A549 (cell line): ENCODE data around the gene KCNMA1.

Experiments used
- CHD4 ChIP-seq: fragments of 200-600 bp; sonication (generic); IDR thresholded peaks from 2 replicates; pipeline ENCODE4 v1.6.1; 2016; ENCODE audit warnings: antibody characterized with exemption, mild to moderate bottlenecking, borderline replicate concordance
- MYC ChIP-seq: IDR thresholded peaks from 2 replicates; pipeline ENCODE4 v1.6.1; 2012; ENCODE audit warnings: mild to moderate bottlenecking, inconsistent platforms, low read length, improper control_type of control experiment, borderline replicate concordance
- NR3C1 ChIP-seq: fragments of >200 bp; sonication (Bioruptor Twin); formaldehyde crosslinking; IDR thresholded peaks from 3 replicates; pipeline ENCODE4 v1.6.1; 2017
- RNF2 ChIP-seq: fragments of 200-600 bp; sonication (generic); IDR thresholded peaks from 2 replicates; pipeline ENCODE4 v1.6.1; 2016; ENCODE audit warnings: low read depth, mild to moderate bottlenecking, antibody characterized with exemption, moderate library complexity, borderline replicate concordance
- TF ChIP-seq, protein P1 (sequence below): fragments of >200 bp; sonication (Bioruptor Twin); formaldehyde crosslinking; IDR thresholded peaks from 3 replicates; pipeline ENCODE4 v1.5.1; 2016
- TF ChIP-seq, protein P2 (sequence below): fragments of 200-600 bp; sonication (generic); IDR thresholded peaks from 2 replicates; pipeline ENCODE4 v1.6.1; 2016; ENCODE audit warnings: antibody characterized with exemption, mild to moderate bottlenecking, moderate library complexity

DNA sequence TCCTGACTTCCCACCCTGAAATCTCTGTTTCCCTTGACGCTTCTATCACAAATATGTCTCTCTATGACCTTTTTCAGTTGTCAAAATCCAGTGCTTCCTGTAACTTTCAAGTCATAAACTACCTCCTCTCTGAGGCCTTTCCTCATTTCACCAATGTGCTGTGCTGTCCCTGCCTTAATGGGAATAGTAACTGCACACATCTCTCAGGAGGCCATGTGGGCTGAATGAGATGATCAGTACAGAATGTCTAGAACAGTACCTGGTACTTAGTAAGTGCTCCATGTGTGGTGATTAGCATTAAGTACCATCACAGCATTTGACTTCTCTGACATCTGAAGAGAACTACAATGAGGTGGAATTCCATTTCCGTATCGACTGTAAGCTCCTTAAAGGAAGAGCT lies 588.5 kb downstream of the KCNMA1 start:
- TF ChIP-seq RNF2 (no peak), NR3C1 (no peak), MYC (no peak), CHD4 (no peak)
- TF ChIP-seq, protein P1, sequence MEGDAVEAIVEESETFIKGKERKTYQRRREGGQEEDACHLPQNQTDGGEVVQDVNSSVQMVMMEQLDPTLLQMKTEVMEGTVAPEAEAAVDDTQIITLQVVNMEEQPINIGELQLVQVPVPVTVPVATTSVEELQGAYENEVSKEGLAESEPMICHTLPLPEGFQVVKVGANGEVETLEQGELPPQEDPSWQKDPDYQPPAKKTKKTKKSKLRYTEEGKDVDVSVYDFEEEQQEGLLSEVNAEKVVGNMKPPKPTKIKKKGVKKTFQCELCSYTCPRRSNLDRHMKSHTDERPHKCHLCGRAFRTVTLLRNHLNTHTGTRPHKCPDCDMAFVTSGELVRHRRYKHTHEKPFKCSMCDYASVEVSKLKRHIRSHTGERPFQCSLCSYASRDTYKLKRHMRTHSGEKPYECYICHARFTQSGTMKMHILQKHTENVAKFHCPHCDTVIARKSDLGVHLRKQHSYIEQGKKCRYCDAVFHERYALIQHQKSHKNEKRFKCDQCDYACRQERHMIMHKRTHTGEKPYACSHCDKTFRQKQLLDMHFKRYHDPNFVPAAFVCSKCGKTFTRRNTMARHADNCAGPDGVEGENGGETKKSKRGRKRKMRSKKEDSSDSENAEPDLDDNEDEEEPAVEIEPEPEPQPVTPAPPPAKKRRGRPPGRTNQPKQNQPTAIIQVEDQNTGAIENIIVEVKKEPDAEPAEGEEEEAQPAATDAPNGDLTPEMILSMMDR = no peak
- TF ChIP-seq, protein P2, sequence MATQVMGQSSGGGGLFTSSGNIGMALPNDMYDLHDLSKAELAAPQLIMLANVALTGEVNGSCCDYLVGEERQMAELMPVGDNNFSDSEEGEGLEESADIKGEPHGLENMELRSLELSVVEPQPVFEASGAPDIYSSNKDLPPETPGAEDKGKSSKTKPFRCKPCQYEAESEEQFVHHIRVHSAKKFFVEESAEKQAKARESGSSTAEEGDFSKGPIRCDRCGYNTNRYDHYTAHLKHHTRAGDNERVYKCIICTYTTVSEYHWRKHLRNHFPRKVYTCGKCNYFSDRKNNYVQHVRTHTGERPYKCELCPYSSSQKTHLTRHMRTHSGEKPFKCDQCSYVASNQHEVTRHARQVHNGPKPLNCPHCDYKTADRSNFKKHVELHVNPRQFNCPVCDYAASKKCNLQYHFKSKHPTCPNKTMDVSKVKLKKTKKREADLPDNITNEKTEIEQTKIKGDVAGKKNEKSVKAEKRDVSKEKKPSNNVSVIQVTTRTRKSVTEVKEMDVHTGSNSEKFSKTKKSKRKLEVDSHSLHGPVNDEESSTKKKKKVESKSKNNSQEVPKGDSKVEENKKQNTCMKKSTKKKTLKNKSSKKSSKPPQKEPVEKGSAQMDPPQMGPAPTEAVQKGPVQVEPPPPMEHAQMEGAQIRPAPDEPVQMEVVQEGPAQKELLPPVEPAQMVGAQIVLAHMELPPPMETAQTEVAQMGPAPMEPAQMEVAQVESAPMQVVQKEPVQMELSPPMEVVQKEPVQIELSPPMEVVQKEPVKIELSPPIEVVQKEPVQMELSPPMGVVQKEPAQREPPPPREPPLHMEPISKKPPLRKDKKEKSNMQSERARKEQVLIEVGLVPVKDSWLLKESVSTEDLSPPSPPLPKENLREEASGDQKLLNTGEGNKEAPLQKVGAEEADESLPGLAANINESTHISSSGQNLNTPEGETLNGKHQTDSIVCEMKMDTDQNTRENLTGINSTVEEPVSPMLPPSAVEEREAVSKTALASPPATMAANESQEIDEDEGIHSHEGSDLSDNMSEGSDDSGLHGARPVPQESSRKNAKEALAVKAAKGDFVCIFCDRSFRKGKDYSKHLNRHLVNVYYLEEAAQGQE = no peak
